ENCODE results near the gene LINC01488. TPM values are rescaled to one million over a fixed set of nuclear protein-coding genes. Genes with fewer than 3 reads are reported as not detected.

LINC01488 gene
- total RNA-seq, 1 donor from 2014 or later: 1.3 TPM

GRCh38 chr11:69487391-69487790 lies 5.9 kb downstream of the LINC01488 start:
- Mint-ChIP-seq H3K4me3 (ENCODE audit: low read depth) (no peak overlapping the region), H3K4me1 (ENCODE audit: low read depth) (peaks cover 16% of the 10 kb centered on the region), H3K27ac (no peak overlapping the region), H3K27me3 (peaks cover 3% of the 10 kb centered on the region), H3K9me3 (ENCODE audit: low read depth) (no peaks in the 10 kb centered on the region), H3K36me3 (ENCODE audit: insufficient read depth) (no peaks in the 10 kb centered on the region)
- DNase-seq (ENCODE audit: low spot score, unreplicated experiment): no peak
- TF ChIP-seq CTCF (IDR thresholded peaks at IDR 0.05; ENCODE audit: unreplicated experiment): no peak

- Mint-ChIP-seq H3K27me3 (peaks cover 3% of the 10 kb centered on the region), H3K4me3 (ENCODE audit: low read depth) (no peak overlapping the region), H3K27ac (no peak overlapping the region), H3K9me3 (ENCODE audit: low read depth) (no peaks in the 10 kb centered on the region), H3K36me3 (ENCODE audit: insufficient read depth) (no peaks in the 10 kb centered on the region), H3K4me1 (ENCODE audit: low read depth) (peaks cover 16% of the 10 kb centered on the region)
- TF ChIP-seq CTCF (IDR thresholded peaks at IDR 0.05; ENCODE audit: unreplicated experiment): no peak
- no peak for DNase-seq (ENCODE audit: low spot score, unreplicated experiment)
These were observed 6.5 kb downstream of the LINC01488 start for GRCh38 chr11:69487849-69488542.

GRCh38 chr11:69488543-69488940 lies 7.1 kb downstream of the LINC01488 start:
- peaks cover 5% of the 10 kb centered on the region for H3K27me3 Mint-ChIP-seq
- H3K4me1 Mint-ChIP-seq (ENCODE audit: low read depth): peaks cover 13% of the 10 kb centered on the region
- H3K27ac Mint-ChIP-seq: no peak overlapping the region
- H3K9me3 Mint-ChIP-seq (ENCODE audit: low read depth): no peaks in the 10 kb centered on the region
- H3K4me3 Mint-ChIP-seq (ENCODE audit: low read depth): no peak overlapping the region
- TF ChIP-seq CTCF (IDR thresholded peaks at IDR 0.05; ENCODE audit: unreplicated experiment): no peak
- no peaks in the 10 kb centered on the region for H3K36me3 Mint-ChIP-seq (ENCODE audit: insufficient read depth)
- no peak for DNase-seq (ENCODE audit: low spot score, unreplicated experiment)

GRCh38 chr11:69489031-69489745 lies 7.7 kb downstream of the LINC01488 start:
- Mint-ChIP-seq H3K9me3 (ENCODE audit: low read depth) (no peaks in the 10 kb centered on the region), H3K4me1 (ENCODE audit: low read depth) (peaks cover 10% of the 10 kb centered on the region), H3K27ac (no peak overlapping the region), H3K4me3 (ENCODE audit: low read depth) (no peak overlapping the region), H3K27me3 (peaks cover 7% of the 10 kb centered on the region), H3K36me3 (ENCODE audit: insufficient read depth) (no peaks in the 10 kb centered on the region)
- DNase-seq (ENCODE audit: low spot score, unreplicated experiment): no peak
- no peak for TF ChIP-seq CTCF (IDR thresholded peaks at IDR 0.05; ENCODE audit: unreplicated experiment)

- Mint-ChIP-seq H3K4me3 (ENCODE audit: low read depth) (no peak overlapping the region), H3K27me3 (peaks cover 7% of the 10 kb centered on the region), H3K4me1 (ENCODE audit: low read depth) (peaks cover 7% of the 10 kb centered on the region), H3K27ac (no peak overlapping the region), H3K36me3 (ENCODE audit: insufficient read depth) (no peaks in the 10 kb centered on the region), H3K9me3 (ENCODE audit: low read depth) (no peaks in the 10 kb centered on the region)
- TF ChIP-seq CTCF (IDR thresholded peaks at IDR 0.05; ENCODE audit: unreplicated experiment): no peak
- no peak for DNase-seq (ENCODE audit: low spot score, unreplicated experiment)
These were observed 8.4 kb downstream of the LINC01488 start for GRCh38 chr11:69489746-69490365.

All from progenitor cell of endocrine pancreas (in vitro differentiated cells).